Heart right ventricle (tissue), 16 donors: ENCODE measurements around the gene C2orf74. TPM values are rescaled to one million over a fixed set of nuclear protein-coding genes. Genes with fewer than 3 reads are reported as not detected.

ENCODE experiments used
- ATAC-seq, 8 donors: fragments of 200-7000 bp; cut with Tn5 transposase; one replicate each; pipeline ENCODE4 v1.9.1; 2020; ENCODE audit warnings: mild to moderate bottlenecking in 8 of 8, moderate library complexity in 8 of 8, moderate number of reproducible peaks in 1 of 8
- DNase-seq, 2 donors: peaks; one replicate each; pipeline ENCODE4 v3.0.0-alpha.2; 2020
- H3K27ac ChIP-seq, 10 donors: fragments of 200-600 bp; sonication (generic) in 2 of 10; one replicate each; pipeline versions ENCODE4 v1.5.0 to v1.8.0; 2020 to 2022; ENCODE audit warnings: mild to moderate bottlenecking in 3 of 10
- H3K27me3 ChIP-seq, 7 donors: fragments of 200-600 bp; one replicate each; pipeline ENCODE4 v1.8.0; 2021 to 2022; ENCODE audit warnings: mild to moderate bottlenecking in 2 of 7
- H3K36me3 ChIP-seq, 9 donors: fragments of 200-600 bp; sonication (generic) in 1 of 9; one replicate each; pipeline versions ENCODE4 v1.5.0 to v1.8.0; 2020 to 2022; ENCODE audit warnings: mild to moderate bottlenecking in 2 of 9
- H3K4me1 ChIP-seq, 9 donors: fragments of 200-600 bp; sonication (generic) in 1 of 9; one replicate each; pipeline versions ENCODE4 v1.5.0 to v1.8.0; 2020 to 2022; ENCODE audit warnings: mild to moderate bottlenecking in 4 of 9
- H3K4me3 ChIP-seq, 10 donors: fragments of 200-600 bp; sonication (generic) in 2 of 10; one replicate each; pipeline versions ENCODE4 v1.5.0 to v1.8.0; 2020 to 2022; ENCODE audit warnings: mild to moderate bottlenecking in 7 of 10, moderate library complexity in 2 of 10
- H3K9me3 ChIP-seq, 11 donors: fragments of 200-600 bp in 10 of 11; sonication (generic) in 2 of 11; one replicate each; pipeline versions ENCODE4 v1.5.0 to v1.8.0; 2013 to 2022; ENCODE audit warnings: mild to moderate bottlenecking in 2 of 11, control low read depth in 1 of 11, moderate library complexity in 1 of 11
- WGBS, 2 donors: extraction: QIAGEN DNeasy Blood & Tissue Kit; methylation state at CpG; one replicate each; pipeline ENCODE4 v1.1.7; 2013; ENCODE audit warnings: inconsistent platforms in 1 of 2; 5-methylcytosine and 5-hydroxymethylcytosine counted together
- intact Hi-C, 10 donors: fragments of 100-400 bp; cut with DNase I; formaldehyde crosslinking; loops; one replicate each; pipeline versions ENCODE4 v1.11.1 to v1.14.2; 2022
- polyA plus RNA-seq, 2 donors: library from polyadenylated mRNA; stranded (reverse); fragments of 200-250 nt; gene quantifications; one replicate each; pipeline ENCODE4 v1.2.3, GENCODE V29; 2013
- total RNA-seq, 10 donors: library from RNA; stranded (reverse); fragmentation: NEBNext Ultra II Directional in 3 of 10; extraction: Animal tissue kit (Norgen Biotek cat#: 25700) in 3 of 10; gene quantifications; one replicate each; pipeline versions ENCODE4 v1.2.1 to v1.2.4, GENCODE V29; 2021 to 2023
- TF ChIP-seq, protein P1 (sequence below), 9 donors: fragments of 200-600 bp; sonication (generic) in 2 of 9; IDR thresholded peaks; one replicate each; pipeline versions ENCODE4 v1.5.0 to v1.8.0; 2021 to 2022; ENCODE audit warnings: antibody characterized with exemption in 9 of 9, mild to moderate bottlenecking in 5 of 9, moderate library complexity in 1 of 9
- donor health status: Arrhythmogenic right ventricular cardiomyopathy.
- donor health status: ischemic (EF 13 %, LVEDD 7.1; RV severe dilation, severe dysfunction).
- donor health status: healthy with polysubstance abuse.
- donor health status: DM: no; HTN: yes; CAD: no.
- donor health status: DM: no; HTN: no; CAD: no.
- donor health status: ischemic (EF 25% LVEDD 6.9; RV normal size, moderate dysfunction).
- donor health status: ischemic (EF 25% LVEDD 5.7; RV mildly dilated, moderate dysfunction).
- donor health status: healthy.
- donor health status: DM: yes; HTN: yes; CAD: no.
- donor health status: Ischemic cardiomyopathy.
- donor health status: ischemic (EF 35%, LVEDD 5.7; RV mildly dilated, moderate dysfunction).
- donor health status: nonischemic (EF 11% LVEDD 7.7; RV severe dilation, severe dysfunction).
- donor health status: DM: yes; HTN: yes; CAD: no.
- donor health status: PGD.
- donor health status: ischemic (EF 29% LVEDD 5.4; RV normal size, mild dysfunction).
- donor health status: nonischemic (EF 23%, LVEDD 6.1; RV moderate dilation, normal function).

C2orf74 gene
- total and polyA plus RNA-seq, 12 donors, result 16.5 to 39.0 (median 24.0) TPM

GRCh38 chr2:61180686-61181085 lies 18.7 kb downstream of the C2orf74 start:
- TF ChIP-seq, protein P1, sequence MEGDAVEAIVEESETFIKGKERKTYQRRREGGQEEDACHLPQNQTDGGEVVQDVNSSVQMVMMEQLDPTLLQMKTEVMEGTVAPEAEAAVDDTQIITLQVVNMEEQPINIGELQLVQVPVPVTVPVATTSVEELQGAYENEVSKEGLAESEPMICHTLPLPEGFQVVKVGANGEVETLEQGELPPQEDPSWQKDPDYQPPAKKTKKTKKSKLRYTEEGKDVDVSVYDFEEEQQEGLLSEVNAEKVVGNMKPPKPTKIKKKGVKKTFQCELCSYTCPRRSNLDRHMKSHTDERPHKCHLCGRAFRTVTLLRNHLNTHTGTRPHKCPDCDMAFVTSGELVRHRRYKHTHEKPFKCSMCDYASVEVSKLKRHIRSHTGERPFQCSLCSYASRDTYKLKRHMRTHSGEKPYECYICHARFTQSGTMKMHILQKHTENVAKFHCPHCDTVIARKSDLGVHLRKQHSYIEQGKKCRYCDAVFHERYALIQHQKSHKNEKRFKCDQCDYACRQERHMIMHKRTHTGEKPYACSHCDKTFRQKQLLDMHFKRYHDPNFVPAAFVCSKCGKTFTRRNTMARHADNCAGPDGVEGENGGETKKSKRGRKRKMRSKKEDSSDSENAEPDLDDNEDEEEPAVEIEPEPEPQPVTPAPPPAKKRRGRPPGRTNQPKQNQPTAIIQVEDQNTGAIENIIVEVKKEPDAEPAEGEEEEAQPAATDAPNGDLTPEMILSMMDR (IDR thresholded peaks at IDR 0.05), result no peak
- no peaks in the 10 kb centered on the region for H3K9me3 ChIP-seq
- intact Hi-C loops, result no loop called here
- peaks cover 0 to 67% (median 45%) of the 10 kb centered on the region in 9 donors for H3K36me3 ChIP-seq
- WGBS, 2 donors, result 64 to 76% methylated on average over 6 of the region's 6 CpGs
- H3K27me3 ChIP-seq, result no peaks in the 10 kb centered on the region
- peaks cover 21 to 56% (median 50%) of the 10 kb centered on the region in 9 donors for H3K4me1 ChIP-seq
- H3K4me3 ChIP-seq, result peak overlapping the region in 4 of 10 donors; percentile 5 to 30 (median 13)
- ATAC-seq (no peak), DNase-seq (no peak)
- H3K27ac ChIP-seq, result peak overlapping the region; percentile 38 to 100 (median 76)

DNA sequence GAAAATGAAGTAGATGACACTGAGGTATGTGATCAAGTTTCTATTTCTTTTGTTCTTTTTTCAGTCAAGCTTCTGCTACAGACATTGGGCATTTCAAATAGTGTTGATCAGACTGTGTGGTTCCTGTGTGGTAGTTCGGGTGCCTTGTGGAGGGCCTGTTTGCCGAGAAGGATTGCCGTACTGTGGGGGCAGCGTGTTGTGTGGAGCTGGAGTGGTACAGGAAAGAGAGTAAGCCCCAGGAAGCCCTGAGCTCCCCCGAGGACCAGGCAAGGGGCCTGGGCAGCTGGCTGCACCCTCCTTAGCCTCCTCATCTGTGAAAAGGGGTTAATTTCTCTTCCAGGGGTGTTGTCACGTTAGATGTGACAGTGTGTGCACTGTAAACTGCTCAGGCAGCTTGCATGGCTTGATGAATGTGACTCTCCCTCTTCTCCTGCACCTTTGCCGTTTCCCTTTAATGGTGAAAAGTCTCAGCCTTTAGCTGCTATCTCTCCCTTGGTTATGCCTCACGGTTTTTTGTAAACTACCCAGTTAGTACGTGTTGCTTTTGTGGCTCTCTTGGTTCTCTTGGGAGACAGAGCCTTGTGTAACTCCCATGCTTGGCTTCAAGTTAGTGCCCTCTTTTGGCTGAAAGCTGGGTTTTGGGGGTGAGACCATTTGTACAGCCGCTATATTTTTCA lies 19.5 kb downstream of the C2orf74 start:
- 66 to 68% methylated on average over 10 of the region's 10 CpGs for WGBS, 2 donors
- peak overlapping the region in 1 of 10 donors; percentile 2 for H3K4me3 ChIP-seq
- peak overlapping the region in 4 of 10 donors; percentile 2 to 77 (median 13) for H3K27ac ChIP-seq
- intact Hi-C loops, result no loop called here
- H3K4me1 ChIP-seq, result peaks cover 21 to 52% (median 44%) of the 10 kb centered on the region in 9 donors
- H3K36me3 ChIP-seq, result peaks cover 0 to 75% (median 53%) of the 10 kb centered on the region in 9 donors
- no peak for ATAC-seq
- H3K27me3 ChIP-seq, result no peaks in the 10 kb centered on the region
- TF ChIP-seq, protein P1 (IDR thresholded peaks at IDR 0.05), result no peak
- no peak for DNase-seq
- no peaks in the 10 kb centered on the region for H3K9me3 ChIP-seq

GRCh38 chr2:61182059-61182383 lies 20.0 kb downstream of the C2orf74 start:
- TF ChIP-seq, protein P1 (IDR thresholded peaks at IDR 0.05), result no peak
- peak overlapping the region in 3 of 10 donors; percentile 2 to 77 (median 17) for H3K27ac ChIP-seq
- peaks cover 21 to 52% (median 44%) of the 10 kb centered on the region in 9 donors for H3K4me1 ChIP-seq
- no peak for ATAC-seq
- DNase-seq, result no peak
- H3K4me3 ChIP-seq, result no peak overlapping the region
- intact Hi-C loops, result no loop called here
- peaks cover 0 to 80% (median 58%) of the 10 kb centered on the region in 9 donors for H3K36me3 ChIP-seq
- WGBS, 2 donors, result 75 to 76% methylated on average over 6 of the region's 6 CpGs
- H3K9me3 ChIP-seq, result no peaks in the 10 kb centered on the region
- no peaks in the 10 kb centered on the region for H3K27me3 ChIP-seq

GRCh38 chr2:61183795-61184194 lies 21.8 kb downstream of the C2orf74 start:
- no peak overlapping the region for H3K4me3 ChIP-seq
- ATAC-seq (no peak), DNase-seq (no peak)
- TF ChIP-seq, protein P1 (IDR thresholded peaks at IDR 0.05), result no peak
- intact Hi-C loops, result no loop called here
- peaks cover 18 to 41% (median 37%) of the 10 kb centered on the region in 9 donors for H3K4me1 ChIP-seq
- no peaks in the 10 kb centered on the region for H3K9me3 ChIP-seq
- whole genome bisulfite sequencing, 2 donors, result 95 to 97% methylated on average over 3 of the region's 3 CpGs
- no peak overlapping the region for H3K27ac ChIP-seq
- peaks cover 0 to 98% (median 75%) of the 10 kb centered on the region in 9 donors for H3K36me3 ChIP-seq
- no peaks in the 10 kb centered on the region for H3K27me3 ChIP-seq
